Fibroblast of mammary gland (primary cell): ENCODE measurements around the gene GNAT1.
A peak's percentile ranks its signal among the peaks of the same experiment; 100 is the strongest.

Experiments
- DNase-seq: peaks from one replicate; pipeline ENCODE4 v3.0.0-alpha.2; 2010; ENCODE audit warnings: low read depth
- H3K4me3 ChIP-seq: 2 replicates; pipeline ENCODE4 v1.5.1; 2011; ENCODE audit warnings: low read depth, mild to moderate bottlenecking, low read length, moderate library complexity; ENCODE audit not compliant: control insufficient read depth
- CTCF ChIP-seq: conservative IDR thresholded peaks from 2 replicates; pipeline ENCODE4 v1.5.1; 2011; ENCODE audit warnings: low read depth, low read length, inconsistent platforms; ENCODE audit not compliant: control insufficient read depth, insufficient read depth

The GNAT1 gene

DNA sequence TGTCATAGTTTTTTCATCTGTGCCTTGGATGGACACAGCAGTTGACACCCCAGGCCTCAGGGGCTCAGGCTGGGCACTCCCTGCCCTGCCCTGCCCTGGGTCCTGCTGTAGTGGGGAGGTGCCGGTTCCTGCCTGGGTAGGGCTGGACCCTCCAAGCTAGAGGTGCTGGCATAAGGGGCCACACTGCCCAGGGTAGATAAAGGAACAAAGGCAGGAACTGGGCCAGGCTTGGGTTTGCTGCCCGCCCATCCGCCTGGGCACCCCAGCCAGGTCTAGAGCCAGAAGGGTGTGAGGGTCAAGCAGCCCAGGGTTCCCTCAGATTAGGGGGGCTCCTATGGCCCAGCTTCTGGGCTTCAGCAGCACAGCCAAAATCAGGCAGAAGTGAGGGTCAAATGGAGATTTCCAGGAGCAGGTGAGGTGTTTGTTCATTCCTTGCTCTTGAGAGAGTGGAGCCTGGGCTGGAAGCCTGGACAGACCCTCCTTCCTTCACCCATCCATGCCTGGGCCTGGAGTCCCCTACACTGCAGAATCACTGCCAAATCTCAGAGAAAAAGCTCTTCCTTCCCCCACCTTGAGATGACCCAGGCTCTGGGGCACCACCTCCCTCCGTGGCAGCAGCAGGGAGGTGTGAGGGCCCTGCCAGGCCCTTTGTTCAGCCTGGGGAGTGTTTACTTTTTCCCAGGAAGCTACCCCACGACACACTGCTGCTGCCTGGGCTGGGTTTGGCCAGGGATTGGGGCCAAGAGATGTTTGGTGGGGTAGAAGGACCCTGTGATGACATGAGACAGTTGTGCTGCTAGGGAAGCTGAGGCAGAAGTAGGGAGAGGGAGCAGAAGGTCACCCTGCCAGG, 29.2 kb upstream of the GNAT1 start:
- H3K4me3 ChIP-seq: no peak overlapping the region
- no peak for DNase-seq
- TF ChIP-seq CTCF: no peak

DNA sequence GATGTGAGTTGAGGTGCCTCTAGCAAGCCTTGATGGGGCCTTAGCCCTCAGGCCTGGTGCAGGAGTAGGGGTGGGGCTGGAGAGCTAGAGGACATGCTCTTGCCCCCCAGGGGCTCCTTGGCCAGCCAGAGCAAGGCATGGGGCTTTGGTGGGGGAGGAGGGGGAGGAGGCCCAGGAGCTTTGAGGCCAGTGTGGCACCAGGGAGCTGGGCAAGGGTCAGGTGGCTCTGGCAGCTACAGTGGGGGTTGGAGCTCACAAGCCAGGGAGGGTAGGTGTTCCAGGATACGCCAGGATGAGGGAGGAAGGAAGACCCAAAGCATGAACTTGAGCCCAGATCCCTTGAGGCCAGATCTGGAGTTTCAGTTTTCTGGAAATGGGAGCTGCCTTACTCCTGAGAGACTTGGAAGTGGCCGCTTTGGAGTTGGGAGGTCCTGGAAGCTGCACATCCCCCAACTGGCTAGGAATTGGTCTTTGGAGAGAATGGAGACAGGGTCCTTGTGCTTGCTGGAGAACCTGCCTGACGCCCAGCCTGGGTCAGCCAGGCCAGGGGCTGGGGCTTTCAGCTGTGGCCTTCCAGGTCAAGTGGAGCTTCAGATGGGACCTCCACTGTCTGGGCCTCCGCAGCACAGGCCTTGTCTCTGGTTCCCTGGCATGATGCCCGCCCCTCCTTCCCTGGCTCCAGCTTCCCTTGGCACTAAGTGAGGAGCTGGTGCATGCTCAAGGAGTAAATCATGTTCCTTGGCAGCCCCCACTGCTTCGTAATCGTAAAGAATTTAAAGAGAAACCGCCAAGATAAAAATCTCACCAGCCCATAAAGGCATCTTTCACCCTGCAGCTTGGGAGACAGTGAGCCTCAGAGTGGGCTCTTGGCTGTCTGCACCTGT, 27.6 kb upstream of the GNAT1 start:
- peak; percentile 91 for DNase-seq
- TF ChIP-seq CTCF: no peak
- H3K4me3 ChIP-seq: no peak overlapping the region

- TF ChIP-seq CTCF: no peak
- DNase-seq: no peak
- H3K4me3 ChIP-seq: no peak overlapping the region
Observed at GRCh38 chr3:50164481-50164880, 26.9 kb upstream of the GNAT1 start.

- H3K4me3 ChIP-seq: no peak overlapping the region
- no peak for TF ChIP-seq CTCF
- DNase-seq: peak; percentile 40
Observed at GRCh38 chr3:50164984-50165909, 26.2 kb upstream of the GNAT1 start.

DNA sequence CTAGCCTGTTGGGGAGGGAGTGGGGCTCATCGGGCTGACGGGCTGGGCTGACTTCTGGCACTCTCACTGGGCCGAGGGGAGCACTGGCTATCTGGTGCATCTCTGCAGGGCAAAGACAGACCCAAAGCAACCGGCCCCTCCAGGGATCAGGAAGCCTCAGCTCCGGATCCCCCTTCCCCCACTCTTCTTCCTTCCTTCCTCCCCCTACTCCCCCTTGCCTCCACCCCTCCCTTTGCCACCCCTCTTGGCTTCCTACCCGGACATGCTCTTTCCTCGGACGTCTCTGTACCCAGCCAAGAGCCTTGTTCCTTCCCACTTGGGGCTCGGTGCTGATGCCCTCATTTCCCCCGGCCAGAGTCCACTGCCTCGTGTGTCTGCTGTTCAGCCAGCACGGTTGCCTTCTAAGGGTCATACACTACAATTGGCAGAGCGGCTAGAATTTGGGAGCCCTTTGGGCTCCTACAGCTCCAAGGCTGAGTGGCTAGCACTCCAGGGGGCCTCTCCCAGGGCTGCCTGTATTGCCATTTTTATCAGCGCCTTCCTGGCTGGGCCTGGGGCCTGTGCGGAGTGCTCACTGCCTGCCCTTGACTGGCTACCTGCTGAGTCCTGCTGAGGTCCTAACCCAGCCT, 25.4 kb upstream of the GNAT1 start:
- peak; percentile 5 for DNase-seq

More for the DNA sequence above, 25.4 kb upstream of the GNAT1 start:
- H3K4me3 ChIP-seq: no peak overlapping the region
- TF ChIP-seq CTCF: no peak
